Measurements from ENCODE around the gene RPS6KA4.

RPS6KA4 gene

DNA sequence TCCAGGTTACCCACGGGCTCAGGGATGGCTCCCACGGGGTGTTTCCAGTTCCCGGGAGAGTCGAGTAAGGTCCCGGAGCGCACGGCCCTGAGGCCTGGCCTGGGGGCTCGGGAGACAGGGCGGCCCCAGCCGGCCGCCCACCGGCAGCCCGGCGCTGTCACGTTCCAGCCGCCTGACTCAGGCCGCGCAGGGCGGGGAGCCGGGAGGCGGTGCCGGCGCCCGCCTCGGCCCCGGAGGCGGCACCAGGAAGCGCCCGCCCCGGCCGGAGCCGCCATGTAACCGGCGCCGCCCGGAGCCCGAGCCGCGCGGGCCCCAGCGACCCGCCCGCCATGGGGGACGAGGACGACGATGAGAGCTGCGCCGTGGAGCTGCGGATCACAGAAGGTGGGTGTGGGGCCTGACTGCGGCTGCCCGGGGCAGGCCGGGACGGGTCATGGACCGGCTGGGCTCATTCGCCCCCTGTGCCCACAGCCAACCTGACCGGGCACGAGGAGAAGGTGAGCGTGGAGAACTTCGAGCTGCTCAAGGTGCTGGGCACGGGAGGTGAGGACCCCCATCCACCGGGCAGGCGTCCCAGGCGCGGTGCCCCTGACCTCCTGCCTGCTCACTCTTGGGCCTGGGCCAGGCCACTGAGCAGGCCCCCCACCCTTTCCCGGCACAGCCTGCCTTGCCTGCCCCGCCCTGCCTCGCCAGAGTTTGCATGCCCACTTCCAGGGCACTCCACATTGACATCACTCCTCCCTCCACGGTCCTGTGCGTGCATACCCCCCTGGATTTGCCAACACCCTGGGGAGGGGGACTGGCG, at the start of gene RPS6KA4:
Gene RPS6KA4, plus strand, starts transcription at position 256 of the 805 bp plus-strand sequence. Its CDS starts 74 bp downstream, at position 330.
- H3K27ac ChIP-seq: peak within 1 kb of the TSS; percentile 81
- no peak for TF ChIP-seq ZFX (IDR thresholded peaks at IDR 0.05; ENCODE audit: borderline replicate concordance)
- TF ChIP-seq CTCF (IDR thresholded peaks at IDR 0.05): 0 out of 2 replicates have a peak, but pooled peaks have one; percentile 12

GRCh38 chr11:64312947-64313346, 46.0 kb upstream of the RPS6KA4 start:
- TF ChIP-seq ZFX (IDR thresholded peaks at IDR 0.05; ENCODE audit: borderline replicate concordance): no peak
- TF ChIP-seq CTCF (IDR thresholded peaks at IDR 0.05): no peak
- H3K27ac ChIP-seq: no peak overlapping the region

DNA sequence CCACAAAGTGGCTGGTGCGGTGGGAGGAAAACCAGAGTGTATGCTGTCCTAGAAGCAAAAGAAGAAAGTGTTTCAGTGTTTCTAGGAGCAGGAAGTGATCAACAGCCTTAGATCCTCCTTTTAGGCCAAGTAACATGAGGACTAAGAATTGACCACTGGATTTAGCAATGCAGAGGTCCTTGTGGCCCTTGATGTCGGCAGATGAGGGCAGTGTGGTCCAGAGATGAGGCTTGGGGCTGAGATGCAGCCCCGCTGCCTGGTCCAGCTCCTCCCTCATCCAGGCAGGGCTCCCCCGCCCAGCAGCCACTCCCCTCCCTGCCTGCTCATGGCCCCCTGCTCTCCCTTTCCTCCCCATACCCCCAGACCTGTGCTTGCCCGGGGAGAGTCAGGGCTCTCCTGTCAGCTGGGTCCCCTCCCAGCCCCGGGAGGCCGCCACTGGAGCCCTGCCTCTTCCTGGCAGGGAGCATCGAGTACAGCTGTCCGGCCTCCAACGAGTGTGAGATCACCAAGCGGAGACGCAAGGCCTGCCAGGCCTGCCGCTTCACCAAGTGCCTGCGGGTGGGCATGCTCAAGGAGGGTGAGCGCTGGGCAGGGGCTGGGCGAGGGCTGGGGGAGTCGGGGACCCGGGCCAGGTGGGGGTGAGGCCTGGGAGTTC, 45.3 kb upstream of the RPS6KA4 start:
- no peak for TF ChIP-seq CTCF (IDR thresholded peaks at IDR 0.05)
- TF ChIP-seq ZFX (IDR thresholded peaks at IDR 0.05; ENCODE audit: borderline replicate concordance): no peak
- H3K27ac ChIP-seq: no peak overlapping the region

- peak overlapping the region; percentile 98; the same call in 1 of the 2 replicates for H3K27ac ChIP-seq
- TF ChIP-seq CTCF (IDR thresholded peaks at IDR 0.05) (no peak), ZFX (IDR thresholded peaks at IDR 0.05; ENCODE audit: borderline replicate concordance) (no peak)
Observed at GRCh38 chr11:64314146-64314804, 44.7 kb upstream of the RPS6KA4 start.

- peak; percentile 17; the same call in 1 of the 2 replicates for TF ChIP-seq CTCF (IDR thresholded peaks at IDR 0.05)
- TF ChIP-seq ZFX (IDR thresholded peaks at IDR 0.05; ENCODE audit: borderline replicate concordance): no peak
Observed at GRCh38 chr11:64314805-64315561, 44.0 kb upstream of the RPS6KA4 start.

DNA sequence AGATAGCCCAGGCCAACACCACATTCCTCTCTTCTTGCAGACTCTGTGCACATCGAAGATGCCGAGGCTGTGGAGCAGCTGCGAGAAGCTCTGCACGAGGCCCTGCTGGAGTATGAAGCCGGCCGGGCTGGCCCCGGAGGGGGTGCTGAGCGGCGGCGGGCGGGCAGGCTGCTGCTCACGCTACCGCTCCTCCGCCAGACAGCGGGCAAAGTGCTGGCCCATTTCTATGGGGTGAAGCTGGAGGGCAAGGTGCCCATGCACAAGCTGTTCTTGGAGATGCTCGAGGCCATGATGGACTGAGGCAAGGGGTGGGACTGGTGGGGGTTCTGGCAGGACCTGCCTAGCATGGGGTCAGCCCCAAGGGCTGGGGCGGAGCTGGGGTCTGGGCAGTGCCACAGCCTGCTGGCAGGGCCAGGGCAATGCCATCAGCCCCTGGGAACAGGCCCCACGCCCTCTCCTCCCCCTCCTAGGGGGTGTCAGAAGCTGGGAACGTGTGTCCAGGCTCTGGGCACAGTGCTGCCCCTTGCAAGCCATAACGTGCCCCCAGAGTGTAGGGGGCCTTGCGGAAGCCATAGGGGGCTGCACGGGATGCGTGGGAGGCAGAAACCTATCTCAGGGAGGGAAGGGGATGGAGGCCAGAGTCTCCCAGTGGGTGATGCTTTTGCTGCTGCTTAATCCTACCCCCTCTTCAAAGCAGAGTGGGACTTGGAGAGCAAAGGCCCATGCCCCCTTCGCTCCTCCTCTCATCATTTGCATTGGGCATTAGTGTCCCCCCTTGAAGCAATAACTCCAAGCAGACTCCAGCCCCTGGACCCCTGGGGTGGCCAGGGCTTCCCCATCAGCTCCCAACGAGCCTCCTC, 43.1 kb upstream of the RPS6KA4 start:
- peak overlapping the region; percentile 98 for H3K27ac ChIP-seq

More at GRCh38 chr11:64314805-64315561, 44.0 kb upstream of the RPS6KA4 start:
- peak overlapping the region; percentile 98 for H3K27ac ChIP-seq

All from 22Rv1 (cell line).